GM12892 (cell line): ENCODE data around the gene CARTPT.

ENCODE experiments used
- POLR2A ChIP-seq: IDR thresholded peaks from 2 replicates; pipeline ENCODE4 v1.6.1; 2011; ENCODE audit warnings: low read depth, low read length, control low read depth
- POLR2AphosphoS5 ChIP-seq: IDR thresholded peaks from 2 replicates; pipeline ENCODE4 v1.6.1; 2011; ENCODE audit warnings: low read depth, low read length, control low read depth
- TAF1 ChIP-seq: IDR thresholded peaks from 2 replicates; pipeline ENCODE4 v1.6.1; 2011; ENCODE audit warnings: low read depth, mild to moderate bottlenecking, control low read depth, low read length, borderline replicate concordance

DNA sequence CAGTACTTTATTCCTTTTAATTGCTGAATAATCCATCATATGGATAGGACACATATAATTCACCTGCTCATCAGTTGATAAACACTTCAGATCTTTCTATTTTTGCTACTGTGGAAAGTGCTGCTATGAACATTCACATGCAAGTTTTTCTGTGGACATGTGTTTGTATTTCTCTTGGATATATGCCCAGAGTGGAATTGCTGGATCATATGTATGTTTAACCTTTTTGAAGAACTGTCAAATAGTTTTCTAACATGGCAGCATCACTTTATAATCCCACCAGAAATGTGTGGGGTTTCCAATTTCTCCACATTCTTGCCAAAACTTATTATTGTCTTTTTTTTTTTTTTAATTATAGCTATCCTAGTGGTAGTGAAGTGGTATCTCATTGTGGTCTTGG, 15.1 kb downstream of the CARTPT start:
- TF ChIP-seq POLR2AphosphoS5 (no peak), POLR2A (no peak), TAF1 (no peak)
